NCI-H748 treated with DMSO at 0.1 percent for 48 hours (cell line): ENCODE measurements around the gene DGCR2.
"Not testable (repeated sequence)": the region's sequence is repeated elsewhere in the genome, so short reads cannot be mapped to it uniquely, and the experiment has no call there.

Experiments used
- DNase-seq: peaks from one replicate; lab custom pipeline; 2025; lab: John Stamatoyannopoulos, UW

DGCR2 gene

DNA sequence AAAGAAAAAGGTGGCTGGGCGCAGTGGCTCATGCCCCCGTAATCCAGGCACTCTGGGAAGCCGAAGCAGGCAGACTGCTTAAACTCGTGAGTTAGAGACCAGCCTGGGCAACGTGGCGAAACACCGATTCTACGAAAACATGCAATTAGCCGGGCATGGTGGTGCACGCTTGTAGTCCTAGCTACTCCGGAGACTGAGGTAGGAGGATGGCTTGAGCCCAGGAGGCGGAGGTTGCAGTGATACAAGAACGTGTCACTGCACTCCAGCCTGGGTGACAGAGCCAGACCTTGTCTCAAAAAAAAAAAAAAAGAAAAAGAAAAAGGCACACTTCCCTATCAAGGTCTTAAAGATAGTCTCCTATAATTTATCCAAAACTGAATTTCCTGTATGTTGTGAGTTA lies 39.4 kb downstream of the DGCR2 start:
- DNase-seq, result no peak

DNA sequence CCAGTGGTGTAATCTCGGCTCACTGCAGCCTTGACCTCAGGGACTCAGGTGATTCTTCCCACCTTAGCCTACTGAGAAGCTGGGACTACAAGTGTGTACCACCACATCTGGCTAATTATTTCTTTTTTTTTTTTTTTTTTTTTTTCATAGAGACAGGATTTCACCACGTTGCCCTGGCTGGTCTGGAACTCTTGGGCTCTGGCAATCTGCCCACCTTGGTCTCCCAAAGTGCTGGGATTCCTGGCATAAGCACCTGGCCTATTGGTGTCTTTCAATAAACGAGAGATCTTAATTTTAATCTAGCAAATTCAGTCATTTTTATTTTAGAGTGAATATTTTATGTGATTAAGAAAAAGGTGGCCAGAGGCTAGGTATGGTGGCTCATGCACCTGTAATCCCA lies 40.1 kb downstream of the DGCR2 start:
- no peak for DNase-seq

DNA sequence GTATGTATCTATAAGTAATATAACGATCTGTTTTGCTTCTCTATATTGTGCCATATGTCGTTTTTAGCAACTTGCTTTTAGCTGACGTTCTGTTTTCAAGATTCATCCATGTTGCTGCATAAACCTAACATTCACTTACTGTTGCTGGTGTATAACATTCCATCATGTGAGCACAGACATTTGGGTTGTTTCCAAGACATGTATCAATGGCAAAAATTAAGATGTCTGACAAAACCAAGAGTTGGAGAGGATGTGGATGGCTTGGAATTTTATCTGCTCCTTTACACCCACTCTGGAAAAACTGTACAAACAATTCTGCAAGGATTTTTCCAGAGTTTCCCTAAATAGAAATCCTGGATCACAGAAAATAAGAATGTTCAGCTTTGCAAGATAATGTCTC lies 40.9 kb downstream of the DGCR2 start:
- DNase-seq, result no peak

DNA sequence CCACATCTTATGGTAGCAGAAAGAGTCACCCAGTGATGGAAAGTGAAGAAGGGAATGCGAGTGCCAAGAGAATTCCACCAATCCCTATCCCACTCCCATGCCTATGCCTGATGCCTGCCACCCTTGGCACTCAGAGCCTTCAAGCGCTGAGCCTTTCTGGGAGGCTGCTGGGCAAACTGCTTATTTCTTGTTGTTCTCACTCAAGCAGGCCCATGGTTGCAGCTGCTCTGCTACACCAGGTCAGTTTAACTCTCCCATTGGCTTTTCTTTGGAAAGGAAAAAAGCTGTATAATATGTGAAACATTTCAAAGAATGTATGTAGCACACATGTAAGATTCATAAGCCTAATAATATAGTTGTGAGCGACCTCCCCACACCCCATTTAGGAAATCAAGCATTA lies 41.4 kb downstream of the DGCR2 start:
- DNase-seq, result no peak

DNA sequence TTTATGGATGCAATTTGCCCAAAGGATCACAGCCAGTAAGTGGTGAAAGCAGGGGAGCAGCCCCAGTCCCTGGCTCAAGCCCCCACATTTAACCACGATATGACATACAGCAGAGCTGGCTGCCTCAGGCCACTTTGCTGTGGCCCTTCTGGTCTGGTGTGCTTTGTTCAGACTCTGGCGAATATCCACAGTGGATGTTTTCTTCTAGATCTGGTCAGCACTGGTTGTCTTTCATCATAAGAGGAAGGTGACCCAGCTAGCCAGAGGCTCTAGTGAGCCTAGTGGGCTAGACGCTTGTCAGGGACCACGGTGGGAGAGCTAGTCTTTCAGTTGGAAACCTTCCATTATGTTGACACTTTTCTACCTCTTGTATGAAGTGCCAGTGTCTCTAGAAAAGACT lies 42.5 kb downstream of the DGCR2 start:
- DNase-seq, result no peak

DNA sequence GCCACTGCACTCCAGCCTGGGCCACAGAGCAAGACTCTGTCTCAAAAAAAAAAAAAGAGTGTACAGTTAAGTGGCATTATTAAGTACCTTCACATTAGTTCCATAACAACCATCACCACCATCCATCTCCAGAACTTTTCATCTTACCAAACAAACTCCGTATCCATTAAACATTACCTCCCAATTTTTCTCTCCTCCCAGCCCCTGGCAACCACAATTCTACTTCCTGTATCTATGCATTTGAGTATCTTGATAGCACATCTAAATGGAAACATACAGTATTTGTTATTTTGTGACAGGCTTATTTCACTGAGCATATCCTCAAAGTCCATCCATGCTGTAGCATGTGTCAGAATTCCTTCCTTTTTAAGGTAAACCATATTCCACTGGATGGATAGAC lies 46.8 kb downstream of the DGCR2 start:
- DNase-seq, result no peak

DNA sequence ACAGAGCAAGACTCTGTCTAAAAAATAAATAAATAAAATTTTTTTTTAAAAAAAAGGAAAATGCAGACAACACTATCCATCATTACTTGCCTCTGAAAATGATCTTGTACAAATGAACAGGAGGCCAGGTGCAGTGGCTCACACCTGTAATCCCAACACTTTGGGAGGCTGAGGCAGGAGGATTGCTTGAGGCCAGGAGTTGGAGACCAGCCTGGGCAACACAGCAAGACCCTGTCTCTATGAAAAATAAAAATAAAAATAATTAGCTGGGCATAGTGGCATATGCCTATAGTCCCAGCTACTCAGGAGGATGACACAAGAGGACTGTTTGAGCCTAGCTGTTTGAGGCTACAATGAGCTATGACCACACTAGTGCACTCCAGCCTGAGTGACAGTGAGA lies 49.4 kb downstream of the DGCR2 start:
- DNase-seq, result not testable (repeated sequence)

DNA sequence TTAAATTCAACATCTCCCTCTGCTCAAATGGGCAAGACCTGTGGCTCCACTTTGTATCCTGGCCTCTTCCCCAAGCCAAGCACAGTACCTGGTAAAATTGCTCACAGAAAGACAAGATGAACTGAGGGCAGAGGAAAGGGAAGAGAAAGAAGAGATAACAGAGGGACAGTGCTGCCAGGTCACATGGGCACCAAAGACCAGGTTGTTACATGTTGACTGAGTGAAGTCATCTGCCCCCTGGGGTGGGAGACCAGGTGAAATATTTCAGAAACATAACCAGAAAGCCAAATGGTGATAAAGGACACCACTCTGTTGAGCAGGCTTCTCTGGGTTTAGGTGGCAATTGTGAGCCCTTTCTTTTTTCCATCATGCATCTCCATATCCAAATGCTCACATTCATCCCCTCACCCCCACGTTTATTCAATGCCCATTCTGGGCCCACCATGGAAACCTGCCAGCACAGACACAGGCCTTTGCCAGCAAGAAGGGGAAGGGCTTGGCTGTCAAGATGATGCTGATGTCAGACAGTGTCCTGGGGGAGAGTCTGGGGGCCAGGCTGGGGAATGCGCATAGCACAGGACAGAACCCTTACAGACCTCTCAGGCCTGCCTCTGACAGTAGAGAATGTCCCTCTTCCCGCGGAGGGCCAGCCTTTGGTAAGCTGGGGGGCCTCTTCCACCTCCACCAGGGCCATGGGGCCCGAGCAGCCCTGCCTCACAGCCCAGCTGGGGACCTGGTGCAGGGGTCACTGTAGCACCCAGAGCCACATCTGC lies 51.6 kb downstream of the DGCR2 start:
- no peak for DNase-seq

DNA sequence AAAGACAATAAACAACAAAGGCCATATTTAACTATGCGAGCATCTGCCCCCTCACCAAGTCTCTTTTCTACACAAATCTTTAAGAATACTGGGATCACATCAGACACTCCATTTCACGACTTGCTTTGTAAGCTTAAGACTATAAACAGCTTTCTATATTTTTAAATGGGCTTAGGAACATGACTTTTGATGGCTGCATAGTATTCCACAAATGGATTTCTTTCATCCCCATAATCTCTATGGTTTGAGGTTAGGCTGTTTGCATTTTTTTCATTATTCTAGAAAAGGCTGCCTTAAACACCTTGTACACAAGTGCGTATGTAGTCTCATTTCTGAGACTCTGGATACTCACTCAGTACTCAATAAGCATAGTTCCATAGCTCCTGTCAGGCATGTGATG lies 52.8 kb downstream of the DGCR2 start:
- no peak for DNase-seq

DNA sequence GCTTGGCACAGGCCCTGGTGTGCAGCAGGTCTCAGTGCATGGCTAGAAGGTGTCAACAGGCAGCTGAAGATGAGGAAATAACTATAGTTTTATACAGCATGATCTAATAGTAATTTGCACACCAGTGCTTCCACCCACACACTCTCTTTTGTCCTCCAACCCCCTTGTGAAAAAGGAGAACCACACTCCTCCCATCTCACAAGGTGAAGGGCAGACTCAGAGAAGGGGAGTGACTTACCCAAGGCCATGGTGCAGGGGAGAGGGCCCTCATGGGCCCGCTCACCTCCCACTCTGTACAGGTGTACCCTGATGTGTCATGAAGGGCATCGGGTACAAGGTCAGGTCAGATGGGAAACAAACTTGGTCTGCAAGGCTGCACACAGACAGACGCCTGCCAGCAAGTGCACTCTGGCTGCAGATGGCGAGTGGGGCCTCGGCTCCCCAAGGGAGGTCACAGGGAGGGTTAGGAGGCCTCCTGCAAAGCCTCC lies 53.4 kb downstream of the DGCR2 start:
- no peak for DNase-seq

DNA sequence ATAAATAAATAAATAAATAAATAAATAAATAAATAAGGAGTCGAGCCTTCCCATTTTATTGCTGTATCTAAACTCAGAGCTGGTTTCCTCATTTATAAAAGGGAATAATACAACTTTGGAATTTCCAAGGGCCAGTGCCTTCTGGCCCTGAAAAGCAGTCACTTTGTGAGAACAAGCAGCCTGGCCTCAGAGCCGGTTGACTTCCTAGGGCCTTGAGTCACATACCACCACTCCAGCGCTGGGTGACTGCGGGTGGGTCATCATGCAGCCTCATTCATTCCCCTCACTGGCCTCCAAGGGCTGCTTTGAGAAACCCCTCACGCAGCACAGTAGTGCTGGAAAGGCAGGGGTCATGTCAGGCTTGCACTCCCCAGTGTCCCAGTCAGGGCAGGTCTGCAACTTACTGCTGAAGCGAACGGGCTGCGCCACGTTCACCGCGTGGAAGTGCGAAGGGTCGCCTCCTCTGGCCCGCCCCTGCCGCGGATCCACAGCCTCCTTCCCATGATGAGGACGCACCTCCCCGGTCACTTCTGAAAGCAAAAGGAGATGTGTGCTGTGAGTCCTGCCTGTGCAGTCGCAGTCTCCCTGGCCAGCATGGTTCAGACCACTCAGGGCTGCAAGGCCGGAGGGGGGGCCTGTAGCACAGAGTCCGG lies 54.4 kb downstream of the DGCR2 start:
- DNase-seq, result no peak

DNA sequence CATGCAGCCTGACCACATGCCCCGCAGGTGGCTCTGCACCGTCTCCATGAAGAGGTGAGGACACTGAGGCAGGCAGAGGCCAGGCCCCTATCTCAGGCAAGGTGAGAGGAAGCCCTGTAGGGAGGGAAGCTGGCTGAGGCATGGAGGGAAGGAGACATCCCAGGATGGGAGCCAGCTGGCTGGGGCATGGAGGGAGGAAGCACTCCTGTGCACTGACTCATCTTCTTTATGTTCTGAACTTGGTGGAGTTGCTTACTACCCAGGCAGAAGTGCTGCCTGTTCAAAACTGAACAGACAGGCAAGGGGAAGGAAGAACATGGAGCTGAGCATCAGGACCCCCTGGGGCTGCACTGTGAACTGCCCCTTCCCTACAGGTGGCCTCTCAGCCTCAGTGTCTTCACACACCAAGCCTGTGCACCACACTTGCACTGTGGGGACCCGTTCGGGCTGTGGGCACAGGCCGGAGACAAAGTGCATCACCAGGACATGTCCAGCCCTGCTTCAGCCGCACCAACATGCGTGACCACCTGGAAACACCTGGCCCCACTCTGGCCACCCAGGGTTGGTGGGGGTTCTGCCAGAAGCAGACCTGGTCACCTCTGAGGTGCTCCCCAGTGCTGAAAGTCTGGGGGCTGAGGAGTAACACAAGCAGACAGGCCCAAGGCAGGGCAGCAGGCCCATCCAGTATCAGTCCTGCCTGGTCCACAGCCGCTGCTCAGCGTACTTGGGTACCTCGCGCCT lies 55.5 kb downstream of the DGCR2 start:
- no peak for DNase-seq

DNA sequence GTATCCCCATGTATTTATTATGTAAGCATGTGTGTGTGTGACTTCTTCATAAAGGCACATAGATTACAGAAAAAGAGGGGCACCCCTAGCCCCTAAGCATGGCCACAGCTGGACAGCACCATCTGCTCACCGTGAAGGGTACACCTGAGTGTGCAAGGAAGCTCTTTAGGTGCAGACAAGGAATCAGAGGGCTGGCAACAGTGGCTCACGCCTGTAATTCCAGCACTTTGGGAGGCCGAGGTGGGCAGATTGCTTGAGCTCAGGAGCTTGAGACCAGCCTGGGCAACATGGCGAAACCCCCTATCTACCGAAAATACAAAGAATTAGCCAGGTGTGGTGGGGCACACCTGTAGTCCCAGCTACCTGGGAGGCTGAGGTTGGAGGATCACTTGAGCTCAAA lies 56.3 kb downstream of the DGCR2 start:
- no peak for DNase-seq

DNA sequence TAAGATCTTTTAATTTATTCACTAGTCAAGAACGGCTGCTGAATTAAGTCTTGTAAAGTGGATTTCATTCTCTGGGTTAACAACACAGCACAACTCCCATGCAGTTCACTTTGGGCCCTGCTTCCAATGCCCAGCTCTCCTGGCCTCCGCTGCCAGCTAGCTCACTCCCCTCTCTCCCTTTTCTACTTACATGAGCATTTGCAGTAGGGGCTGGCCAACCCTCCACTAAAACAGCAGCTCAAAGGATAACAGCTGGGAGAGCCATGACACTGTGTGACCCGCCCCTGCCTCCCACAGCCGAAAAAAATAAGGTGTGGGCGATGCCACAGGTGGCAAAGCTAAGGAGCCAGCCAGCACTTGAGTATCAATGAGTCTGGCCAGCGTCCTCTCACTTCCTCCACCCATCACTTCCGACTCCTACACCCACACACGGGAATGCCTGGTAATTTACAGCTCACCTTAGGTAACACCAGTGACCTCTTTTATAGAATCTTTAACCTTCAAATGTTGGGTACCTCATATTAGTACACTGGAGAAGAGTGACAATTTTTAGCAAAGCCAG lies 56.8 kb downstream of the DGCR2 start:
- no peak for DNase-seq

DNA sequence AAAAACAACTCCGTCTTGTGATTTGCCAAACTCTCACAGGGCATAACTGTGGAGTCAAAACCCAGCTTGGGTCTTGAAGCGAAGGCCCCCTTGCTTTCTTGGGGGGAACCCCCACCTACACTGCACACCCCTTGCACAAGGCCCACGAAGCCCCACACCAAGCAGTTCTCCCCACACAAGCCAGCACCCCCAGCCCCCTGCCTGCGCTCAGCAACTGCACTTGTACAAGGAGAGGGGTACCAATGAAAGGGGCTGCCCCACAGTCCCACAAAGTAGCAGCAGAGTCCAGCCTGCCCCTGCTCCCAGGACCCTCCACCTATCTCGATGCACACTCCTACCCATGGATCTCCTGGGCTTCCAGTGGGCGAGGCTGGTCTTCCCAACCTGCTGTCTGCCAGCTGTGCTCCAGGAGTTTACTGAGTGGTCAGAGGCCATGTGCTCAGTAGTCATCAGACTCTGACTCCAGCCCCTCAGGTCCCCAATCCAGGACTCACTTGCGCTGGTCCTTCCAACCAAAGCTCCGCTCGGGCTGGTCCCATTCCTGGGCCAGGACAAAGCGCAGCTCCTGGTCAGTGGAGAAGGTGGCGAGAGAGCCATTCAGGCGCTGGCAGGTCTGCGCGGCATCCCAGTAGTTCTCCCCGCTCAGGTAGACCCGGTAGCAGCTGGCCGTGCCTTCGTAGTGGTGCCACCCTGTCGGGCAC lies 57.7 kb downstream of the DGCR2 start:
- DNase-seq, result no peak

DNA sequence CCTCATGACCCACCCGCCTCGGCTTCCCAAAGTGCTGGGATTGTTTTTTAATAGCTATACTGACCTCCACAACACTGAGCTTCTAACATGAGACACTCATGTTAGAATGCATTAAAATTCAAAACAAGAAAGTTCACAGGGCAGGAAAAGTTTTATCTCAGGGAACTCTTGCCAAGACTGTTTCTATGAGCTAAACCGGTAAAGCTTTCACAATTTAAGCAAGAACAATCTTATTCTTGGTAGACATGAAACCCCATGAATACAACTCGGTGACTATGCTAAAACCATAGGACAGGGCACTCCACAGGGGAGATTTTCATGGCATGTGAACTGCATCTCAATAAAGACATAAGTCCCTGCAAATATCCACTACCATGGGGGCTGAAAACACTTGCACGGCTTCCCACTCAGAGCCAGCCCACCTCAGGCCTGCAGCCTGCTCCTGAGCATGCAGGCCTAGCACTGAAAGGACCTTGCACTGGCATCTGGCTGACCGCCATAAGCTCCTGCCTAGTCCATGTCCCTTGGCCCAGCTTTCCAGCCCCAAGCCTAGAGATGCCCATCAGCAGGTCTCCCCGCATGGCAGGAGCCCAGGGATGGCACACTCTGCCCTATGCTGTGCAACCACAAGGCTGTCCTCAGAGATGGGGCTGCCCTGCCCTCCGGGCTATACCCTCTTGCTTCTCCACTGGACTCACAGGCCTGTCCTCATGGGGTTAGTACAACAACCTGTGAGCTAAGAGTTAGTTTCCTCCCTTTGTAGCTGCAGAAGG lies 58.4 kb downstream of the DGCR2 start:
- no peak for DNase-seq

DNA sequence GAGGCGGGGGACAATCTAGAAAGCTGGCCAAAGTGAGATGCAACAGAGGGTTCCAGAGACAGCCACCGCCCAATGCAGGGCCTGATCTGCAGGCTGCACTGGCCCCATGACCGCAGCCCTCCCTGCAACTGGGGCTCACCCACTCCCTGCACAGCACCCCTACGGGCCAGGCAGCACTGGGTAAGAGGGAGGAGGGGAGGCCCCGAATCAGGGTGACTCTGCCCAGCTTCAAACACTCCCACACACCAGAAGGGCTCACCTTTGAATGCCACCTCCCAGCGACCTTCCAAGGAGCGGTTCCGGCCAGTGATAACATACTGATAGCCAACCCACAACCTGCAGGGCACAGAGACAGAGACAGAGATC lies 59.3 kb downstream of the DGCR2 start:
- no peak for DNase-seq

DNA sequence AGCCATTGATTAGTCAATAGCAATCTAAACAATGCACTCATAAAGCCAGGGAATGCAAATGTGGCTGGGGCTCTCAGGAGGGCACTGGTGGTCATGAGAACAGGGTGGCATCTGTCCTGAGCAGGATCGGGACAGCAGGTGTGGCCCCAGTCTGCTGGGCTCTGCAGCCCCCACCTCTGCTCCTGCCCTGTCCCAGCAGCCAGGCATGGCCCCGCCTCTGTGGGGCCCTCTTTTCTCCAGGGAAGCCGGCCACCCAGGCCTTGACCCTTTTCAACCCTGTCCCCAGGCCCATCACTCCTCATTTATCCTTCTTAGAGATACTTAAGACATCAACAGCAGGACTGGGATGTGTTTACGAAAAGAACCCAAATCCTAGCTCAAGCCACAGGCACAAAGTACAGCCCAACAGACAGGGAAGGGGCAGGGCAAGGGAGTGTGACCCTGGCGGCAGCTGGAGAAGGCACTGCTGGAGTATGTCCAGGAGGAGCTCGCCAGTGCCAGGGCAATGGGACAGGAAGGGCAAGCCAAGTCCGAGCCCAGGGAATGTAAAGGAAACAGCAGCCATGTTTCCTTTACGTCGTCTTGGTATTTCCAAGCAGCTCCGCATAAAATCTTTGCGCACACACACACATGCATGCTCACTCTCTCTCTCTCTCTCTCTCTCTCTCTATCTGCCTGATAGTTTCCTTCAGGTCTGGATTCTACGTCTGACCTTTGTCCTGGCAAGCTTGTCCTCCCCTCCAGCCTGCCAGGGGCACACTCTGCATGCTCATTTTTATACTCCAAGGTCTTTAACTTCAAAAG lies 59.9 kb downstream of the DGCR2 start:
- no peak for DNase-seq

DNA sequence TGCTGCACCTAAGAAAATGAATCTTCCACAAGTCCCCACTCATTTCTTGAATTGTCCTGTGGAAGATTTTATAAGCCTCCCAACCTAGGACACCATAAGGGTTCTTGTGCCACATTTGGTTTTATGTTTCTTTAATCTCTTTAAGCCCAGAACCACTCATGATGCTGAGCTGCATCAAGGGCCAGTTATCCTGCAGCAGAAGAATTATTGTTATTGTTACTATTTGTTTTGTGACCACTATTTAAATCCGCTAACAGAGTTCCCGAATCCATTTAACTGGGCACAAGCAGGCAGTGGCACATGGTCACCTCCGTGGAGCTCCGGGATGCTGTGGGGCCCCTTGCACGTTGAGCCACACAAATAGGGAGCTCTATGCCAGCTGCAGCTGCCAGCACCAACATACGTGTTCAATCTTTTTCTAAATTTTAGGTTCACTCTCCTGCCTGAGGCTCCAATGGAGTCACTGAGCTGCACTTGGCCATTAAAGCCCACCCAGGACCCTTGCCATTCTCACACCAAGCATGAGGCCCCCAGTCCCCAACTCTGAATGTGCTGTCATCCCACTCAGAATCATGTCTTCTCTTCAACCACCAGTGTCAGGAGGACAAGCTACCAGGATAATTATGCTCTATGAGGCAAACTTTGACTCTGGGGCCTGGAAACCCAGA lies 60.6 kb downstream of the DGCR2 start:
- DNase-seq, result no peak
